OCI-LY7 (cell line): Measurements from ENCODE around the gene SCGB3A1.

ENCODE experiments used
- CTCF ChIP-seq: fragments of 200-600 bp; sonication (generic); conservative IDR thresholded peaks from 2 replicates; pipeline ENCODE4 v1.5.1; 2014; ENCODE audit warnings: mild to moderate bottlenecking, antibody characterized with exemption, low read length, moderate library complexity, mixed read lengths
- EZH2phosphoT487 ChIP-seq: fragments of 200-600 bp; sonication (generic); IDR thresholded peaks from 2 replicates; pipeline ENCODE4 v1.6.1; 2018; ENCODE audit warnings: low read depth, borderline replicate concordance, mild to moderate bottlenecking, mixed run types, antibody characterized with exemption, low read length, moderate library complexity, mixed read lengths

- TF ChIP-seq CTCF (no peak), EZH2phosphoT487 (no peak)
These were observed 46.8 kb upstream of the SCGB3A1 start for GRCh38 chr5:180637962-180638680.
